Left lung (tissue), 10 donors: Measurements from ENCODE around the gene FBXL12. TPM values are rescaled to one million over a fixed set of nuclear protein-coding genes. Genes with fewer than 3 reads are reported as not detected.
A peak's percentile ranks its signal among the peaks of the same experiment; 100 is the strongest.

Experiments
- ATAC-seq: fragments of 200-7000 bp; cut with Tn5 transposase; one replicate; pipeline ENCODE4 v1.9.1; 2020; ENCODE audit warnings: moderate library complexity
- DNase-seq, 4 donors: peaks; one replicate each; pipeline ENCODE4 v3.0.0-alpha.2; 2013 to 2020
- H3K27ac ChIP-seq, 2 donors: fragments of 200-600 bp; sonication (generic) in 1 of 2; one replicate each; pipeline versions ENCODE4 v1.5.0 to v1.8.0; 2020 to 2021
- H3K27me3 ChIP-seq, 2 donors: fragments of 200-600 bp; sonication (generic) in 1 of 2; one replicate each; pipeline versions ENCODE4 v1.5.0 to v1.8.0; 2020 to 2021
- H3K36me3 ChIP-seq, 2 donors: fragments of 200-600 bp; sonication (generic) in 1 of 2; one replicate each; pipeline versions ENCODE4 v1.5.0 to v1.8.0; 2020 to 2021
- H3K4me1 ChIP-seq, 2 donors: fragments of 200-600 bp; one replicate each; pipeline ENCODE4 v1.8.0; 2021
- H3K4me3 ChIP-seq, 2 donors: fragments of 200-600 bp; sonication (generic) in 1 of 2; one replicate each; pipeline versions ENCODE4 v1.5.0 to v1.8.0; 2020 to 2021; ENCODE audit warnings: mild to moderate bottlenecking in 1 of 2
- H3K9me3 ChIP-seq, 2 donors: fragments of 200-600 bp; sonication (generic) in 1 of 2; one replicate each; pipeline versions ENCODE4 v1.5.0 to v1.8.0; 2020 to 2021
- CTCF ChIP-seq, 2 donors: fragments of 200-600 bp; sonication (generic) in 1 of 2; IDR thresholded peaks; one replicate each; pipeline versions ENCODE4 v1.5.0 to v1.8.0; 2021; ENCODE audit warnings: antibody characterized with exemption in 2 of 2
- intact Hi-C, 2 donors: fragments of 100-400 bp; cut with DNase I; formaldehyde crosslinking; loops; one replicate each; pipeline versions ENCODE4 v1.11.2 to v1.14.2; 2022
- polyA plus RNA-seq, 6 donors: library from polyadenylated mRNA; unstranded; fragments of 120-200 nt; gene quantifications; one replicate each; pipeline ENCODE4 v1.2.1, GENCODE V29; 2013; ENCODE audit not compliant: insufficient read length in 6 of 6
- total RNA-seq, 2 donors: library from RNA; stranded (reverse); fragmentation: NEBNext Ultra II Directional; extraction: Animal tissue kit (Norgen Biotek cat#: 25700); gene quantifications; one replicate each; pipeline ENCODE4 v1.2.1, GENCODE V29; 2021
- donor health status: DM: no; HTN: yes; CAD: no.
- donor health status: DM: no; HTN: no; CAD: no.

The FBXL12 gene
- total and polyA plus RNA-seq, 8 donors, result 22.3 to 40.5 (median 33.9) TPM

GRCh38 chr19:9839415-9839814 lies 20.5 kb upstream of the FBXL12 start:
- intact Hi-C loops, result no loop called here
- DNase-seq, result peak in 2 of 4 donors; percentile 62 to 86
- Histone ChIP-seq H3K4me3 (no peak overlapping the region), H3K4me1 (peaks cover 8 to 21% of the 10 kb centered on the region in 2 donors), H3K36me3 (peaks cover 0 to 68% of the 10 kb centered on the region in 2 donors), H3K9me3 (peaks cover 0 to 11% of the 10 kb centered on the region in 2 donors), H3K27ac (no peak overlapping the region), H3K27me3 (no peaks in the 10 kb centered on the region)
- ATAC-seq, result no peak
- no peak for TF ChIP-seq CTCF (IDR thresholded peaks at IDR 0.05)

- ATAC-seq (no peak), DNase-seq (no peak)
- peaks cover 0 to 5% of the 10 kb centered on the region in 2 donors for H3K9me3 ChIP-seq
- H3K4me1 ChIP-seq, result peaks cover 8 to 21% of the 10 kb centered on the region in 2 donors
- no peak overlapping the region for H3K27ac ChIP-seq
- TF ChIP-seq CTCF (IDR thresholded peaks at IDR 0.05), result no peak
- peaks cover 0 to 57% of the 10 kb centered on the region in 2 donors for H3K36me3 ChIP-seq
- intact Hi-C loops, result no loop called here
- H3K4me3 ChIP-seq, result no peak overlapping the region
- no peaks in the 10 kb centered on the region for H3K27me3 ChIP-seq
These were observed 19.4 kb upstream of the FBXL12 start for GRCh38 chr19:9838324-9838723.

GRCh38 chr19:9836021-9836420 lies 17.1 kb upstream of the FBXL12 start:
- H3K9me3 ChIP-seq, result no peaks in the 10 kb centered on the region
- no peak for TF ChIP-seq CTCF (IDR thresholded peaks at IDR 0.05)
- H3K4me3 ChIP-seq, result peak overlapping the region; percentile 79 to 99
- intact Hi-C loops, result no loop called here
- peaks cover 8 to 21% of the 10 kb centered on the region in 2 donors for H3K4me1 ChIP-seq
- DNase-seq, result no peak
- no peak for ATAC-seq
- H3K27ac ChIP-seq, result no peak overlapping the region
- H3K36me3 ChIP-seq, result peaks cover 0 to 38% of the 10 kb centered on the region in 2 donors
- H3K27me3 ChIP-seq, result no peaks in the 10 kb centered on the region

- Histone ChIP-seq H3K27ac (peak overlapping the region in 1 of 2 donors; percentile 70), H3K9me3 (no peaks in the 10 kb centered on the region), H3K36me3 (peaks cover 0 to 37% of the 10 kb centered on the region in 2 donors), H3K4me1 (peaks cover 8 to 21% of the 10 kb centered on the region in 2 donors), H3K4me3 (peak overlapping the region; percentile 79 to 99), H3K27me3 (no peaks in the 10 kb centered on the region)
- TF ChIP-seq CTCF (IDR thresholded peaks at IDR 0.05), result no peak
- DNase-seq, result no peak
- intact Hi-C loops, result no loop called here
- peak; percentile 11 for ATAC-seq
These were observed 16.6 kb upstream of the FBXL12 start for GRCh38 chr19:9835507-9835949.

- no peaks in the 10 kb centered on the region for H3K9me3 ChIP-seq
- H3K4me3 ChIP-seq, result peak within 1 kb of the TSS; percentile 79 to 99
- no peaks in the 10 kb centered on the region for H3K27me3 ChIP-seq
- DNase-seq (peak; percentile 98 to 99 (median 99)), ATAC-seq (peak; percentile 99)
- H3K4me1 ChIP-seq, result peaks cover 8 to 21% of the 10 kb centered on the region in 2 donors
- peaks cover 0 to 37% of the 10 kb centered on the region in 2 donors for H3K36me3 ChIP-seq
- intact Hi-C loops, result no loop called here
- H3K27ac ChIP-seq, result peak within 1 kb of the TSS in 1 of 2 donors; percentile 70
- peak; percentile 43 to 68 for TF ChIP-seq CTCF (IDR thresholded peaks at IDR 0.05)
These were observed 16.0 kb upstream of the FBXL12 start, which contains the start of gene PIN1 for GRCh38 chr19:9834726-9835506. TSS of gene PIN1 (plus strand) at chr19:9835318. CDS start at chr19:9835345, 27 bp downstream.
